Measurements from ENCODE around the gene KRTAP10-4. TPM values are rescaled to one million over a fixed set of nuclear protein-coding genes. Genes with fewer than 3 reads are reported as not detected.

Gene KRTAP10-4
- polyA plus RNA-seq, 1 of the 3 experiments (the other 2 are of a cell fraction) = not detected

- Histone ChIP-seq H3K36me3 (replicated peaks in 1 of 2; ENCODE audit: control insufficient read depth in 1 of 2, insufficient read depth in 2 of 2, low read length in 1 of 2) (no peaks in the 10 kb centered on the region), H3K27me3 (ENCODE audit: insufficient read depth) (peaks cover 55% of the 10 kb centered on the region), H4K20me1 (ENCODE audit: insufficient read depth) (no peaks in the 10 kb centered on the region), H3K4me2 (no peak overlapping the region), H2AFZ (ENCODE audit: low read depth) (no peak overlapping the region), H3K4me1 (ENCODE audit: control insufficient read depth in 1 of 2, insufficient read depth in 2 of 2, low read depth in 1 of 2, low read length in 1 of 2) (peaks cover 0 to 4% of the 10 kb centered on the region in 2 experiments; a peak in 1 of 4 replicates), H3K9me2 (no peaks in the 10 kb centered on the region), H3K27ac (ENCODE audit: low read depth in 2 of 2, low read length in 1 of 2) (no peak overlapping the region), H3K4me3 (ENCODE audit: low read depth in 2 of 2, low read length in 1 of 2) (no peak overlapping the region), H3K79me2 (ENCODE audit: insufficient read depth) (no peaks in the 10 kb centered on the region), H3K9me3 (no peaks in the 10 kb centered on the region), H3F3A (replicated peaks; ENCODE audit: insufficient read depth) (no peaks in the 10 kb centered on the region), H3K9ac (no peak overlapping the region)
- no peak for DNase-seq
- ChIA-PET POLR2A (interaction anchor here (0.6 kb wide), 1 partner anchor 25 kb away, joined by 3 read pairs; no protein-coding TSS in a partner anchor), CTCF (no interaction called here)
- WGBS (ENCODE audit: low lambda C conversion rate) = 33% methylated on average over 18 of the region's 20 CpGs
- no peak for TF ChIP-seq NRF1 (IDR thresholded peaks at IDR 0.05; ENCODE audit: low read depth, low read length)
- no peak for TF ChIP-seq REST (IDR thresholded peaks at IDR 0.05; ENCODE audit: low read depth, low read length)
- TF ChIP-seq RFX5 (IDR thresholded peaks at IDR 0.05; ENCODE audit: low read length) = no peak
- no peak for TF ChIP-seq USF2 (IDR thresholded peaks at IDR 0.05; ENCODE audit: borderline replicate concordance, low read depth, low read length)
- TF ChIP-seq, protein P1, sequence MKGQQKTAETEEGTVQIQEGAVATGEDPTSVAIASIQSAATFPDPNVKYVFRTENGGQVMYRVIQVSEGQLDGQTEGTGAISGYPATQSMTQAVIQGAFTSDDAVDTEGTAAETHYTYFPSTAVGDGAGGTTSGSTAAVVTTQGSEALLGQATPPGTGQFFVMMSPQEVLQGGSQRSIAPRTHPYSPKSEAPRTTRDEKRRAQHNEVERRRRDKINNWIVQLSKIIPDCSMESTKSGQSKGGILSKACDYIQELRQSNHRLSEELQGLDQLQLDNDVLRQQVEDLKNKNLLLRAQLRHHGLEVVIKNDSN (IDR thresholded peaks at IDR 0.05; ENCODE audit: borderline replicate concordance, low read depth) = no peak
- no peak for TF ChIP-seq SMC3 (IDR thresholded peaks at IDR 0.05; ENCODE audit: low read depth, low read length)
- TF ChIP-seq FOXJ3 (CRISPR knock-in tag; IDR thresholded peaks at IDR 0.05) = no peak
- TF ChIP-seq YY1 (IDR thresholded peaks at IDR 0.05; ENCODE audit: low read depth) = no peak
- no peak for TF ChIP-seq GATA2 (CRISPR knock-in tag; IDR thresholded peaks at IDR 0.05)
- TF ChIP-seq IRF3 (IDR thresholded peaks at IDR 0.05; ENCODE audit: low read depth, low read length) = no peak
- TF ChIP-seq MEF2A (IDR thresholded peaks at IDR 0.05; ENCODE audit: borderline replicate concordance, low read depth) = no peak
- no peak for TF ChIP-seq EZH2phosphoT487 (IDR thresholded peaks at IDR 0.05; ENCODE audit: borderline replicate concordance, low read depth)
- no peak for TF ChIP-seq JUND (IDR thresholded peaks at IDR 0.05)
- TF ChIP-seq, protein P2, sequence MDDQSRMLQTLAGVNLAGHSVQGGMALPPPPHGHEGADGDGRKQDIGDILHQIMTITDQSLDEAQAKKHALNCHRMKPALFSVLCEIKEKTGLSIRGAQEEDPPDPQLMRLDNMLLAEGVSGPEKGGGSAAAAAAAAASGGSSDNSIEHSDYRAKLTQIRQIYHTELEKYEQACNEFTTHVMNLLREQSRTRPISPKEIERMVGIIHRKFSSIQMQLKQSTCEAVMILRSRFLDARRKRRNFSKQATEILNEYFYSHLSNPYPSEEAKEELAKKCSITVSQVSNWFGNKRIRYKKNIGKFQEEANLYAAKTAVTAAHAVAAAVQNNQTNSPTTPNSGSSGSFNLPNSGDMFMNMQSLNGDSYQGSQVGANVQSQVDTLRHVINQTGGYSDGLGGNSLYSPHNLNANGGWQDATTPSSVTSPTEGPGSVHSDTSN (IDR thresholded peaks at IDR 0.05) = no peak
- no peak for TF ChIP-seq ELF1 (IDR thresholded peaks at IDR 0.05)
Measured at GRCh38 chr21:44575307-44576024, 1.9 kb downstream of the KRTAP10-4 start.
